HG03571 (cell line): Measurements from ENCODE around the gene DHRS12.

Source experiments
- ATAC-seq: cut with Tn5 transposase; IDR thresholded peaks from one replicate; pipeline ENCODE4 v1.9.1; 2021; ENCODE audit not compliant: unreplicated experiment

Gene DHRS12

GRCh38 chr13:51730927-51731326, 73.0 kb downstream of the DHRS12 start:
- no peak for ATAC-seq

GRCh38 chr13:51729866-51730553, 74.0 kb downstream of the DHRS12 start:
- ATAC-seq: no peak

GRCh38 chr13:51728972-51729371, 75.0 kb downstream of the DHRS12 start:
- ATAC-seq: no peak

GRCh38 chr13:51728275-51728673, 75.7 kb downstream of the DHRS12 start:
- no peak for ATAC-seq

- no peak for ATAC-seq
These were observed 76.2 kb downstream of the DHRS12 start for GRCh38 chr13:51727634-51728274.

- ATAC-seq: no peak
These were observed 77.3 kb downstream of the DHRS12 start for GRCh38 chr13:51726446-51727193.

GRCh38 chr13:51724721-51725120, 79.2 kb downstream of the DHRS12 start:
- no peak for ATAC-seq

- ATAC-seq: no peak
These were observed 80.4 kb downstream of the DHRS12 start for GRCh38 chr13:51723529-51723928.

GRCh38 chr13:51721496-51721895, 82.5 kb downstream of the DHRS12 start:
- peak; percentile 64 for ATAC-seq

GRCh38 chr13:51719394-51719793, 84.6 kb downstream of the DHRS12 start:
- ATAC-seq: no peak
